ENCODE data around the gene PNP.
"Not testable (repeated sequence)": the region's sequence is repeated elsewhere in the genome, so short reads cannot be mapped to it uniquely, and the experiment has no call there.

DNA sequence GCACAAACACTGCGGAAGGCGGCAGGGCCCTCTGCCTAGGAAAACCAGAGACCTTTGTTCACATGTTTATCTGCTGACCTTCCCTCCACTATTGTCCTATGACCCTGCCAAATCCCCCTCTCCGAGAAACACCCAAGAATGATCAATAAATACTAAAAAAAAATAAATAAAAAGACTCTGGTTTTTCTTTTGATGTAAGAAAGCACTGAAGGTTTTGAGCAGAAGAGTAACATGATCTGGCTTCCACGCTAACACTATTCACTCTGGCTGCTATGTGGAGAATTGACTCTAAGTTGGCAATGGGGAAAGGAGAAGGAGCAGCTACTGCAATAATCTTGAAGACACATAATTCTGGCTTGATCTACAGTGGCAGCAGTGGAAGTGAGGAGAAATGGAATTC, 25.6 kb upstream of the PNP start:
- TF ChIP-seq, protein P1, sequence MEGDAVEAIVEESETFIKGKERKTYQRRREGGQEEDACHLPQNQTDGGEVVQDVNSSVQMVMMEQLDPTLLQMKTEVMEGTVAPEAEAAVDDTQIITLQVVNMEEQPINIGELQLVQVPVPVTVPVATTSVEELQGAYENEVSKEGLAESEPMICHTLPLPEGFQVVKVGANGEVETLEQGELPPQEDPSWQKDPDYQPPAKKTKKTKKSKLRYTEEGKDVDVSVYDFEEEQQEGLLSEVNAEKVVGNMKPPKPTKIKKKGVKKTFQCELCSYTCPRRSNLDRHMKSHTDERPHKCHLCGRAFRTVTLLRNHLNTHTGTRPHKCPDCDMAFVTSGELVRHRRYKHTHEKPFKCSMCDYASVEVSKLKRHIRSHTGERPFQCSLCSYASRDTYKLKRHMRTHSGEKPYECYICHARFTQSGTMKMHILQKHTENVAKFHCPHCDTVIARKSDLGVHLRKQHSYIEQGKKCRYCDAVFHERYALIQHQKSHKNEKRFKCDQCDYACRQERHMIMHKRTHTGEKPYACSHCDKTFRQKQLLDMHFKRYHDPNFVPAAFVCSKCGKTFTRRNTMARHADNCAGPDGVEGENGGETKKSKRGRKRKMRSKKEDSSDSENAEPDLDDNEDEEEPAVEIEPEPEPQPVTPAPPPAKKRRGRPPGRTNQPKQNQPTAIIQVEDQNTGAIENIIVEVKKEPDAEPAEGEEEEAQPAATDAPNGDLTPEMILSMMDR (IDR thresholded peaks at IDR 0.05) = not testable (repeated sequence)
- not testable (repeated sequence) for TF ChIP-seq POLR2A (IDR thresholded peaks at IDR 0.05)
